Loucy (cell line): Measurements from ENCODE around the gene CD244.

Source experiments
- EZH2phosphoT487 ChIP-seq: fragments of 200-600 bp; IDR thresholded peaks from 2 replicates; pipeline ENCODE4 v1.6.1; 2018; ENCODE audit warnings: antibody characterized with exemption, mild to moderate bottlenecking, moderate library complexity, borderline replicate concordance
- TF ChIP-seq, protein P1 (sequence below): fragments of 200-600 bp; sonication (generic); conservative IDR thresholded peaks from 2 replicates; pipeline ENCODE4 v1.5.1; 2014; ENCODE audit warnings: mild to moderate bottlenecking, antibody characterized with exemption, low read length

DNA sequence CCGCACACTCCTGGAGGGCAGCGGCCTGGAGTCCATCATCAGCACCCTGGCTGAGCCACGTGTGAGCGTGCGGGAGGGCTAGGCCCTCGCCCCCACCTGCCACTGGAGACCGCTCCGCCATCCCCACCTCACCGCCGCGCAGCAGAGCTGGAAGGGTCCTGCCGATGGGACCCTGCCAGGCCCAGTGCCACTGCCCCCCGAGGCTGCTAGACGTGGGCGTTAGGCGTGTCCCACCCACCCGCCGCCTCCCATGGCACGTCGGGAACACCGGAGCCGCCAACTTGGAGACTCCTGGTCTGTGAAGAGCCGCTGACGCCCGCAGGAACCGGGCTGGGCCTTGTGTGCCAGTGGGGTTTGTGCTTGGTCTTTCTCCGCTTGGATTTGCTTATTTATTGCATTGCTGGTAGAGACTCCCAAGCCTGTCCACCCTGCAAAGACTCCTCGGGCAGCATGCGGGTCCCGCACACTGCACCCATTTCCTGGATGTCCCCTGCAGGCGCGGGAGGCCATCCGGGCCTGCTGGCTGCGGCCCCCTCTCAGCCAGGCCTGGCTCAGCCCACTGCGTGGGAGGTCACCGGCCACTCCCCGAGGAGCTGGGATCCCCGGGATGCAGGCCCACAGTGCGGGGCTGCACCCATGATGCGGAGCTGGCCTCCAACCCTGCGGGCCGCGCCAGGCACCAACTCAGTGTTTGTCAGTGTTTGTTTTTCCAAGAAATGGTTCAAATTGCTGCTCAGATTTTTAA lies 60.7 kb downstream of the CD244 start:
- TF ChIP-seq, protein P1, sequence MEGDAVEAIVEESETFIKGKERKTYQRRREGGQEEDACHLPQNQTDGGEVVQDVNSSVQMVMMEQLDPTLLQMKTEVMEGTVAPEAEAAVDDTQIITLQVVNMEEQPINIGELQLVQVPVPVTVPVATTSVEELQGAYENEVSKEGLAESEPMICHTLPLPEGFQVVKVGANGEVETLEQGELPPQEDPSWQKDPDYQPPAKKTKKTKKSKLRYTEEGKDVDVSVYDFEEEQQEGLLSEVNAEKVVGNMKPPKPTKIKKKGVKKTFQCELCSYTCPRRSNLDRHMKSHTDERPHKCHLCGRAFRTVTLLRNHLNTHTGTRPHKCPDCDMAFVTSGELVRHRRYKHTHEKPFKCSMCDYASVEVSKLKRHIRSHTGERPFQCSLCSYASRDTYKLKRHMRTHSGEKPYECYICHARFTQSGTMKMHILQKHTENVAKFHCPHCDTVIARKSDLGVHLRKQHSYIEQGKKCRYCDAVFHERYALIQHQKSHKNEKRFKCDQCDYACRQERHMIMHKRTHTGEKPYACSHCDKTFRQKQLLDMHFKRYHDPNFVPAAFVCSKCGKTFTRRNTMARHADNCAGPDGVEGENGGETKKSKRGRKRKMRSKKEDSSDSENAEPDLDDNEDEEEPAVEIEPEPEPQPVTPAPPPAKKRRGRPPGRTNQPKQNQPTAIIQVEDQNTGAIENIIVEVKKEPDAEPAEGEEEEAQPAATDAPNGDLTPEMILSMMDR: no peak
- TF ChIP-seq EZH2phosphoT487: no peak
